HG02642 (cell line): ENCODE data around the gene PPP1R12A.
"Not testable (repeated sequence)": the region's sequence is repeated elsewhere in the genome, so short reads cannot be mapped to it uniquely, and the experiment has no call there.

ENCODE experiments used
- ATAC-seq: cut with Tn5 transposase; IDR thresholded peaks from one replicate; pipeline ENCODE4 v1.9.1; 2021; ENCODE audit warnings: mild to moderate bottlenecking; ENCODE audit not compliant: unreplicated experiment, poor library complexity

Gene PPP1R12A

GRCh38 chr12:79847417-79847816, 87.5 kb downstream of the PPP1R12A start:
- no peak for ATAC-seq

GRCh38 chr12:79844693-79845092, 90.2 kb downstream of the PPP1R12A start:
- no peak for ATAC-seq

- no peak for ATAC-seq
Observed at GRCh38 chr12:79843978-79844377, 90.9 kb downstream of the PPP1R12A start.

GRCh38 chr12:79842630-79843029, 92.3 kb downstream of the PPP1R12A start:
- ATAC-seq = no peak

- no peak for ATAC-seq
Observed at GRCh38 chr12:79841878-79842265, 93.0 kb downstream of the PPP1R12A start.

- no peak for ATAC-seq
Observed at GRCh38 chr12:79841248-79841877, 93.5 kb downstream of the PPP1R12A start.

- no peak for ATAC-seq
Observed at GRCh38 chr12:79838359-79838758, 96.5 kb downstream of the PPP1R12A start.

GRCh38 chr12:79837575-79837974, 97.3 kb downstream of the PPP1R12A start:
- no peak for ATAC-seq

- ATAC-seq = no peak
Observed at GRCh38 chr12:79835377-79835843, 99.5 kb downstream of the PPP1R12A start.

- ATAC-seq = no peak
Observed at GRCh38 chr12:79834712-79835376, 100.1 kb downstream of the PPP1R12A start.

GRCh38 chr12:79830440-79830839, 104.5 kb downstream of the PPP1R12A start:
- no peak for ATAC-seq

- no peak for ATAC-seq
Observed at GRCh38 chr12:79828924-79829323, 106.0 kb downstream of the PPP1R12A start.

GRCh38 chr12:79827484-79827883, 107.4 kb downstream of the PPP1R12A start:
- ATAC-seq = no peak

- no peak for ATAC-seq
Observed at GRCh38 chr12:79826267-79827128, 108.4 kb downstream of the PPP1R12A start.

GRCh38 chr12:79822475-79822874, 112.4 kb downstream of the PPP1R12A start:
- no peak for ATAC-seq

GRCh38 chr12:79818856-79819255, 116.0 kb downstream of the PPP1R12A start:
- no peak for ATAC-seq

- ATAC-seq = not testable (repeated sequence)
Observed at GRCh38 chr12:79784366-79785065, 150.4 kb downstream of the PPP1R12A start.

GRCh38 chr12:79782172-79782900, 152.6 kb downstream of the PPP1R12A start:
- no peak for ATAC-seq

- ATAC-seq = no peak
Observed at GRCh38 chr12:79778802-79779448, 156.0 kb downstream of the PPP1R12A start.
